DOHH2 (cell line): Measurements from ENCODE around the gene SPECC1L.

Experiments used
- H3F3A ChIP-seq: fragments of 200-600 bp; sonication (generic), shearing (Covaris generic); 2 replicates; pipeline ENCODE4 v1.6.0; 2016; ENCODE audit warnings: antibody characterized with exemption, mild to moderate bottlenecking; ENCODE audit not compliant: control insufficient read depth, insufficient read depth
- H3K27ac ChIP-seq: fragments of 200-600 bp; sonication (generic); 2 replicates; pipeline ENCODE4 v1.5.1; 2014; ENCODE audit warnings: low read depth, mild to moderate bottlenecking, low read length, moderate library complexity
- H3K27me3 ChIP-seq: fragments of 200-600 bp; sonication (generic); 2 replicates; pipeline ENCODE4 v1.6.1; 2014; ENCODE audit warnings: mild to moderate bottlenecking, low read length, mixed read lengths; ENCODE audit not compliant: control insufficient read depth
- H3K36me3 ChIP-seq: fragments of 200-600 bp; sonication (generic); 2 replicates; pipeline ENCODE4 v1.6.1; 2014; ENCODE audit warnings: mild to moderate bottlenecking, low read length, moderate library complexity, mixed read lengths; ENCODE audit not compliant: control insufficient read depth
- H3K4me1 ChIP-seq: fragments of 200-600 bp; sonication (generic); 2 replicates; pipeline ENCODE4 v1.6.1; 2014; ENCODE audit warnings: mild to moderate bottlenecking, low read length, mixed read lengths; ENCODE audit not compliant: control insufficient read depth
- H3K4me2 ChIP-seq: fragments of 200-600 bp; sonication (generic); 2 replicates; pipeline ENCODE4 v1.6.0; 2014; ENCODE audit warnings: mild to moderate bottlenecking, low read length, moderate library complexity
- H3K4me3 ChIP-seq: fragments of 200-600 bp; sonication (generic); 2 replicates; pipeline ENCODE4 v1.5.1; 2014; ENCODE audit warnings: mild to moderate bottlenecking, low read length, mixed read lengths
- H3K79me2 ChIP-seq: fragments of 200-600 bp; sonication (generic); 2 replicates; pipeline ENCODE4 v1.6.1; 2014; ENCODE audit warnings: mild to moderate bottlenecking, low read length, mixed read lengths; ENCODE audit not compliant: control insufficient read depth
- H3K9me2 ChIP-seq: fragments of 200-600 bp; sonication (generic); replicated peaks from 2 replicates; pipeline ENCODE4 v1.6.1; 2014; ENCODE audit warnings: mild to moderate bottlenecking, low read length, mixed read lengths; ENCODE audit not compliant: control insufficient read depth
- H3K9me3 ChIP-seq: fragments of 200-600 bp; sonication (generic); 2 replicates; pipeline ENCODE4 v1.6.1; 2014; ENCODE audit warnings: antibody characterized with exemption, low read length, mixed read lengths; ENCODE audit not compliant: control insufficient read depth, insufficient read depth
- H4K20me1 ChIP-seq: fragments of 200-600 bp; sonication (generic); 2 replicates; pipeline ENCODE4 v1.6.0; 2014; ENCODE audit warnings: low read depth, mild to moderate bottlenecking, antibody characterized with exemption, low read length, moderate library complexity; ENCODE audit not compliant: control insufficient read depth, insufficient read depth
- EZH2phosphoT487 ChIP-seq: fragments of 200-600 bp; sonication (generic); IDR thresholded peaks from 2 replicates; pipeline ENCODE4 v1.6.1; 2017; ENCODE audit warnings: borderline replicate concordance, mild to moderate bottlenecking, antibody characterized with exemption, low read length, moderate library complexity, mixed read lengths
- TF ChIP-seq, protein P1 (sequence below): fragments of 200-600 bp; sonication (generic); IDR thresholded peaks from one replicate; pipeline ENCODE4 v1.5.1; 2014; ENCODE audit warnings: antibody characterized with exemption, mild to moderate bottlenecking, low read depth, low read length; ENCODE audit not compliant: poor library complexity, severe bottlenecking

Gene SPECC1L

DNA sequence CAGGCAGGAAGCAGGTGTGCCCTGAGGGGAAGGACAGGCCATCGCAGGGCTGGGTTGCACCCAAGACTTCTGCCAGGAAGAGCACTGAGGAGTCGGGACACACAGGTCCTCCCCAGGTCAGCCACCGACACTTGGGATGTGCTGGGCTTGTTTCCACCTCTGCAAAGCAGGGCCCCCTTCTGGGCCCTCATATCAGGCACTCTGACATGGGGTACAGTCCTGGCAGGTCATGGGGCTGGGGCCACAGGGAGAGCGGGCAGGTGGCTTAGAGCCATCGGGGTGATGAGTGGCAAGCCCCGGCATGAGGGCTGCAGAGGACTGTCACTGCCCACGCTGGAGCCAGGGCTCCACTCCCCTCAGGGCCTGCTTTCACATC is 148.8 kb downstream of the SPECC1L start:
- TF ChIP-seq, protein P1, sequence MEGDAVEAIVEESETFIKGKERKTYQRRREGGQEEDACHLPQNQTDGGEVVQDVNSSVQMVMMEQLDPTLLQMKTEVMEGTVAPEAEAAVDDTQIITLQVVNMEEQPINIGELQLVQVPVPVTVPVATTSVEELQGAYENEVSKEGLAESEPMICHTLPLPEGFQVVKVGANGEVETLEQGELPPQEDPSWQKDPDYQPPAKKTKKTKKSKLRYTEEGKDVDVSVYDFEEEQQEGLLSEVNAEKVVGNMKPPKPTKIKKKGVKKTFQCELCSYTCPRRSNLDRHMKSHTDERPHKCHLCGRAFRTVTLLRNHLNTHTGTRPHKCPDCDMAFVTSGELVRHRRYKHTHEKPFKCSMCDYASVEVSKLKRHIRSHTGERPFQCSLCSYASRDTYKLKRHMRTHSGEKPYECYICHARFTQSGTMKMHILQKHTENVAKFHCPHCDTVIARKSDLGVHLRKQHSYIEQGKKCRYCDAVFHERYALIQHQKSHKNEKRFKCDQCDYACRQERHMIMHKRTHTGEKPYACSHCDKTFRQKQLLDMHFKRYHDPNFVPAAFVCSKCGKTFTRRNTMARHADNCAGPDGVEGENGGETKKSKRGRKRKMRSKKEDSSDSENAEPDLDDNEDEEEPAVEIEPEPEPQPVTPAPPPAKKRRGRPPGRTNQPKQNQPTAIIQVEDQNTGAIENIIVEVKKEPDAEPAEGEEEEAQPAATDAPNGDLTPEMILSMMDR, result no peak
- TF ChIP-seq EZH2phosphoT487, result no peak
- Histone ChIP-seq H3K79me2 (peaks cover 4% of the 10 kb centered on the region), H3K4me1 (peaks cover 12% of the 10 kb centered on the region), H3F3A (no peaks in the 10 kb centered on the region), H3K27me3 (no peaks in the 10 kb centered on the region), H3K4me3 (no peak overlapping the region), H4K20me1 (no peaks in the 10 kb centered on the region), H3K27ac (no peak overlapping the region), H3K9me3 (no peaks in the 10 kb centered on the region), H3K9me2 (no peaks in the 10 kb centered on the region), H3K36me3 (peaks cover 18% of the 10 kb centered on the region), H3K4me2 (no peak overlapping the region)

DNA sequence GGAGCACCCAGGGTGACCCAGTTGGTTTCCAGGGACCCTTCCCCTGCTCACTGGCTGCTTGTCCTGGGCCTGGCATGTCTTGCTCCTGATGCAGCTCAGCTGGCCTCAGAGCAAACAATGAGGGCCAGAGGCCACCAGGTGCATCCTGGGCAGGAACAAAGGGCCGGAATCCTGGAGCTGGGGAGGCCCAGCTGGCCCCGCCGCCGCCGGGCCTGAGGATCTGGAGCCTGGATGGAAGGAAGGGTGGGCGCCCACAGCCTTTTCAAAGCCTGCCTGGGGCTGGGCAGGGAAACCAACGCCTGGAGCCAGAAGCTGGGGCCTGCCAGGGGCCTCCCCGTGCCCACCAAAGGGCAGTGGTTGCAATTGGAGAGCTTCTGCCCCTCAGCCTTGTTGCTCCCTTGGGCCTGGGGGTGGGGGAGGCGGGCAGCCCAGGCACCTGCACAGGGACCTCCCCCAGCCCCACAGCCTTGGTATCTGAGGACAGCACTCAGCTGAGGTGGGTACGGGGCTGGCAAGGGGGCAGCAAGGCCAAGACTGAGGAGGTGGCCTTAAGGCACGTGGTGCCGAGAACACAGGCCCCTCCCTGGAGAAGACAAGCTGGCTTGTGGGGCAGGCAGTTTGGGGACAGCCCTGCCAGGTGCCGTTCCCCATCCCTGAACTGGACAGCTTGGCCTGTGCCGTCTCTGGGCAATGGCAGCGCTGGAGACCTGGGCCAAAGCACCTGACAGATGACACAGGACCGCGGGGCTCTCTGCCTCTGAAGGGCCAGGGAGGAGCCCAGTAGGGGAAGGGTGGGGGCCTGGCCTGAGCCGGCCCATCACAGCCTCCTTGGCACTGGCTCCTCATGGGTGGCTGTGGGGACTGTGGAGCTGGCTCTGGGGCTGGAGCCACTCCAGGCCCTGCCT is 149.7 kb downstream of the SPECC1L start:
- Histone ChIP-seq H3K27ac (no peak overlapping the region), H3F3A (no peaks in the 10 kb centered on the region), H3K4me3 (no peak overlapping the region), H3K79me2 (peaks cover 12% of the 10 kb centered on the region), H3K36me3 (peaks cover 10% of the 10 kb centered on the region), H3K9me3 (no peaks in the 10 kb centered on the region), H3K27me3 (no peaks in the 10 kb centered on the region), H4K20me1 (no peaks in the 10 kb centered on the region), H3K9me2 (no peaks in the 10 kb centered on the region), H3K4me1 (peaks cover 20% of the 10 kb centered on the region), H3K4me2 (no peak overlapping the region)
- no peak for TF ChIP-seq EZH2phosphoT487
- TF ChIP-seq, protein P1, result no peak

DNA sequence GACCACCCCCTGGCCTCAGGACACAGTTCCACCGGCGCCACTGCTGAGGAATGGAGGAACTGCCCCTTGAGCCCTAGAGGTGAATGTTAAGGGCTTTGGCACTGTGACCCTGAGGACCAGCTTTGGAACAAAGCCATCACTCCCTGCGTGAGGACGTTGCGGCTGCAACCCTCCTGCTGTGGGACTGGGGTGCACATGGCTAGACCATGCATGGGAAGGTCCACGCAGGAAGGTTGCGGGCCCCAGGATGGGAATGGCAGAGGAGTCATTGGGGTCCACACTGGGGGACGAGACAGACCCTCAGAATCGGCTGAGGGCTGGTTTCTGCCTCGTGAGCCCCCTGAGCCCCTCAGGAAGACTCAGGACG is 150.3 kb downstream of the SPECC1L start:
- Histone ChIP-seq H3K4me2 (no peak overlapping the region), H3K36me3 (peaks cover 4% of the 10 kb centered on the region), H3K4me3 (no peak overlapping the region), H3K9me3 (no peaks in the 10 kb centered on the region), H3K27ac (no peak overlapping the region), H3F3A (peaks cover 3% of the 10 kb centered on the region; the same call in 1 of the 2 replicates), H3K79me2 (peaks cover 18% of the 10 kb centered on the region), H3K9me2 (no peaks in the 10 kb centered on the region), H4K20me1 (no peaks in the 10 kb centered on the region), H3K27me3 (no peaks in the 10 kb centered on the region), H3K4me1 (peaks cover 27% of the 10 kb centered on the region)
- TF ChIP-seq EZH2phosphoT487, result no peak
- TF ChIP-seq, protein P1, result no peak
